ENCODE data around the gene MED13L.

GRCh38 chr12:116065606-116066005, 211.9 kb downstream of the MED13L start:
- TF ChIP-seq EZH2 (IDR thresholded peaks at IDR 0.05; ENCODE audit: insufficient read depth, poor library complexity, severe bottlenecking) (no peak), EZH2phosphoT487 (IDR thresholded peaks at IDR 0.05; ENCODE audit: insufficient read depth, low read depth) (no peak)
